DMS53 treated with DMSO at 0.1 percent for 48 hours (cell line): ENCODE measurements around the gene HSD17B2.
A peak's percentile ranks its signal among the peaks of the same experiment; 100 is the strongest.
"Not testable (repeated sequence)": the region's sequence is repeated elsewhere in the genome, so short reads cannot be mapped to it uniquely, and the experiment has no call there.

Source experiments
- DNase-seq: peaks from one replicate; lab custom pipeline; 2025; ENCODE audit not compliant: unreplicated experiment; lab: John Stamatoyannopoulos, UW

HSD17B2 gene

GRCh38 chr16:82074019-82074558 is 39.0 kb downstream of the HSD17B2 start:
- no peak for DNase-seq

GRCh38 chr16:82078125-82078524 is 43.1 kb downstream of the HSD17B2 start:
- no peak for DNase-seq

DNA sequence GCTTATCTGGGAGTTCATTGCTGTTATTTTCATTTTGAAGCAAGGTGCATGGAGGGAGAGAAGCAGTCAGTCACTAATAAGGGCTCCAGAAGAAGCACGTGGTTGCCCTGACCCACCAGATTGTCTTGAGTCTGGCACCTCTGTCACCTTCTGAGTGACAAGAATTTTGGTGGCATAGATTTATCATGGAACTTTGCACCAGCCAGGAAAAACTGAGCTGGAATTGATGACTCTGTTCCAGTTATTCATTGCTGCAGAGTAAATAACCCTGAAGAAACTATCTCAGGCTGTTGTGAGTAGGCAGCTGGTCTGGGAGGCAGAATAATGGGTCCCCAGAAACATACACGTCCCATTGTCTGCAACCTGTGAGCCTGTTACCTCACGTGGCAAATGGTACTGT is 44.8 kb downstream of the HSD17B2 start:
- DNase-seq: no peak

- no peak for DNase-seq
Measured at GRCh38 chr16:82081264-82081663, 46.2 kb downstream of the HSD17B2 start.

DNA sequence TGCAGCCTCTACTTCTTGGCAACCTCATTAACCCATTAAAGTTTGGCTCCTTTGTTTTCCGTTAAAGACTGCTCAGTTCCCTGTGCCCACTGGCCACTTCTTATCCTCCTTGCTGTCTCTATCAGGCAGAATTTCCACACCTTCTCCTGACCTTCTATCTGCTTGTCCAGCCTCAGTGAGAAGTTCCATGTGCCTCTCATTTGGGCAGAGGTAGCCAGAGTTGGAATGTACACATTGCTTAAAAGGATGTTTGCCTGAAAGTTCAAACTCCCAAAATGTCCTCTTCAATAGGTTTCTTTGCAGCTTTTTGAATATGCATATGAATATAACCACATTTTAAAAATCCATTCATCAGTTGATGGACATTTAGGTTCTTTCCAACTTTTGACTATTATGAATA is 47.0 kb downstream of the HSD17B2 start:
- no peak for DNase-seq

DNA sequence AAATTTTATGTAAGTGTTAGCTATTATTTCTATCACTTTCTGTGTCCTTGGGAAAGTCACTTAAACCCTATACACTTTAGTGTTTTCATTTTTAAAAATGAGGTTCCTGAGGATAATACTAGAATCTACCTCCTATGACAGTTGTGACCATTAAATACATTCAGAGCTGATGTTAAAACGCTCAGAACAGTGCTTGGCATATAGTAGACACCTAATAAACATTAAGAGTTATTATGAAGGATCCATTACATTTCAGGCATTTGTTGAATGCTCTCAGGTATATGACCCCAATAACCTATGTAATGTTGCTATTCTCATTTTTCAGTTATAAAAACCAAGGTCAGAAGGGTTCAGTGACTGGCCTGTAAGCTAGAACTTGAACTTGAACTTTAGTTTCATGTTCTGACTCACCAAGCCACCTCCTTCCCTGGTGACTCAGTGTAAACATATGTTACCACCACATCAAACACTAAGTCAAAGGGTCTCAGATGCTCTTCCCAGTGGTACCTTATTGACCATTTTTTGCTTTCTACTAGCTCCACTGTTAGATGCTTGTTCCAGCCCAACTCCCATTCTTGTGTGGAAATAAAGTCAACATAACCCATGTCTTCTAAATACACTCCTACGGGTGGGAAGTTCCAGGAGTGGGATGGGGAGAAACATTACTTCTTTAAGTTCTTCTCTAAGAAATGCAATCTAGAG is 47.6 kb downstream of the HSD17B2 start:
- peak; percentile 30 for DNase-seq

DNA sequence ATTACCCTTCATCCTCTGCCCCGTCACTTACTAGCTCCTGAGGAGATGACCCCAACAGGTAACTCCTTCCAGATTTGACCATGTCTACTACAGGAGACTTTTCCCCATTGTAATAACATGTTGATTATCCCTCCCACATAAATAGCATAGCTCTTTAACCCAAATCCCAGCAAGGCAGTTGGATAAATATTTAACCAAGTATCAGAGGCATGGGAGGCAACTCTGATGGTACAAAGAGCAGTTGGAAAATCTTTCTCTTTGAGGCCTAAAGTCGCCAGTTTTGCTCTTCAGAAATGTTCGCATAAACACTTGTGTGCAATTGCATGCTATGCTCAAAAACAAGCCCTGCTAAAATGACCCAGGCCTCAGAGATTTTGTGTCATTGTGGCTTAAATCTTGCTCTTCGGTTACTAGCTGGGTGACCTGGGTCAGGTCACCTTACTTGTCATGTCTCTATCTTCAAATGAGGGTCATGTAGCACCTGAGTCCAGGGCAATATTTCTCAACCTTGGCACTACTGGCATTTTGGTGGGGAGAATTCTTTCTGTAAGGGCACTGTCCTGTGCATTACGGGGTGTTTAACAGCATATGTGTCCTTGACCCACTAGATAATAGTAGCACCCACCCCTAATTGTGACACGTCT is 48.8 kb downstream of the HSD17B2 start:
- DNase-seq: no peak

DNA sequence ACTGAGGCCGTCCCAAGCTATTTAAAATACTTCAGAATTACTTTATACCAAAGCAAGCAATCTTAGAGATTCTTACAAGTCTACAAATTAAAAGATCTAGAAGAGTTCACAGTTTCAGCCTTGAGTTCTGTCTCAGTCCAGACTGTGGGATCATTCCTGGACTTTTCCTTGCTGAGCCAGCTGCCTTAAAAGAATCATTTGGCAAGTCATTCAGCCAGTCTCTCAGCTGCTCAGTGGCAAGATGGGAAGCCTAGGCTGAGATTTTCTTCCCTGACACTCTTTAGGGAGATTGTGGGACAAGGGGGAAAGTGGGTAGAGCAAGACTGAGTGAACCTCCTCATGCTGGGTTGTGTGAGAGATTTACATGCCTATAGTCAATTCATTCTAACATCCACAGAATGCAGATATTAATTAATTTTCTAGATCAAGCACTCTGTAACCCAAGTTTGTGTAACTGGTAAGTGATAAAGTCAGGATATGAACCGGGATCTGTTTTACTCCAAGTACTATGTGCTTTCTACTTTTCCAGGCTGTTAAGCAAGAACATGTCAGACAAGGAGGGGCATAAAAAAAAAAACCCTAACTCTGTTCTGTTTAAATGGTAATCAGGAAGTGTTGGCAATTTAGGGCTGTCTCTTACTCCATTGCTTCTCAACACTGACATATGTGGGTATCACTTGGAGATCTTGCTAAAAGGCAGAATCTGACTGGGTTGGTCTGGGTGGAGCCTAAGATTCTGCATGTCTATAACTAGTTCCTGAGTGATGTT is 50.1 kb downstream of the HSD17B2 start:
- no peak for DNase-seq

- no peak for DNase-seq
Measured at GRCh38 chr16:82088483-82088882, 53.4 kb downstream of the HSD17B2 start.

DNA sequence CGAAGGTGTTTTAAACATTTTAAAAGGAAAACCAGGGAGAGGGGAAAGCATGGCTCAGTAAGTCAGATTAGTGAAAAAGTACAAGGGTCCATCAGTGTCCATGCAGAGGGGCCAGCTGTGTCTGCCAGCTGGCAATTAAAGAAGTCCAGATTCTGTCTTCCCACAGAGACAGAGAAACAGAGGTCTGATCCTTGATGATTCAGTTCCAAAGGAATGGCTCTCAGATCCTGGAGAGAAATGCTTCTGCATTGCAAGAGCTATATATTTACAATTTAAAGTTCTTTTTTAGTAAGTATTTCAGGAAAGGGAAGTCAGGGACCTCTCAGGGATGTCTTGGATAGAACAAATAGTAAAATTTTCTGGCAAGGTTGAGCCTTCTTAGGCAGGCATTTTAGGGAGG is 56.2 kb downstream of the HSD17B2 start:
- DNase-seq: no peak

DNA sequence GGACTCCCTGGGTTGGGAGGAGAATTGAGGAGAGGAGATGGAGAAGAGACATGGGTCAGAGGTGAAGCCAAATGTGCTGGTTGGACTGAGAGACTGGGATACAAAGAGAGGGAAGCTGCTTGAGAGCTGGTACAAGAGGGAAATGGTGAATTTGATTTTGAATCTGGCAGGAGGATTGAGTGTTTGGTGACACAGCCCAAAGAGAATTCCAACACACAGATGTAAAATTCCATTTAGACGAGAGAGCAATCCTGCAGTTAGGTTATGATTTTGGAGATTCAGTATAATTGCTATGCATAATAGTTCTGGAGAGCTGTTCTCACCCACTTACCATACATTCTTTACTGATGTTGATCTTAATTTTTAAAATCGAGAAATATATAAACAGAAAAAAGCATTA is 57.7 kb downstream of the HSD17B2 start:
- DNase-seq: no peak

GRCh38 chr16:82093666-82094300 is 58.7 kb downstream of the HSD17B2 start:
- no peak for DNase-seq

- DNase-seq: no peak
Measured at GRCh38 chr16:82094942-82095540, 60.0 kb downstream of the HSD17B2 start.

DNA sequence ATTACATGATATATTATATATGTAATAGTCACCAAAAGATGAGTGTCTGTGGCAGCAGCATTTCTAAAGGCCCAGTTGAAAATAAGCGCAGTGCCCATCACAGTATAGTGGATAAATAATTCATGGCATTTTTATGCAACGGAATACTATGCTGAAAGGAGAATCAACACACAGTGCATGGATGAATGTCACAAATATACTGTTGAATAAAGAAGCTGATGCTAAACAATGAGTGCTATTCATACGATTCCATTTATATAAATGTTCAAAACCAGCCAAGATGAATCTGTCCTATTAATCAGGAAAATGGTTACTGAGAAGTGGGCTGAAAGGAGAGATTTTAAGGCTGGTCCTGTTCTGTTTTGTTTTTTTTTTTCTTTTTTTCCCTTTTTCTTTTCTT is 61.6 kb downstream of the HSD17B2 start:
- no peak for DNase-seq

DNA sequence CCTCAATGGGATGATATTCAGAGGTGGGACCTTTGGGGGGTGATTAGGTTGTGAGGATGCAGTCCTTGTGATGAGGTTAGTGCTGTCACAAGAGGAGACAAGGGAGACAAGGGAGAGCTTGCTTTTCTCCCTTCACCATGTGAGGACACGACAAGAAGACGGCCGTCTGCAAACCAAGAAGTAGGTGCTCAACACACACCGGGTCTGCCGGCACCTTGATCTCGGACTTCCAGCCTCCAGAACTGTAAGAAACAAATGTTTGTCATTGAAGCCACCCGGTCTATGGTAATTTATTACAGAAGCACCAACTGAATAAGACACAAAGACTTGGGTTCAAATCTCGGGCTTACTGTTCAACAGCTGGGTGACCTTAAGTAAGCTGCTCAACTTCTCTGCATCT is 70.1 kb downstream of the HSD17B2 start:
- no peak for DNase-seq

DNA sequence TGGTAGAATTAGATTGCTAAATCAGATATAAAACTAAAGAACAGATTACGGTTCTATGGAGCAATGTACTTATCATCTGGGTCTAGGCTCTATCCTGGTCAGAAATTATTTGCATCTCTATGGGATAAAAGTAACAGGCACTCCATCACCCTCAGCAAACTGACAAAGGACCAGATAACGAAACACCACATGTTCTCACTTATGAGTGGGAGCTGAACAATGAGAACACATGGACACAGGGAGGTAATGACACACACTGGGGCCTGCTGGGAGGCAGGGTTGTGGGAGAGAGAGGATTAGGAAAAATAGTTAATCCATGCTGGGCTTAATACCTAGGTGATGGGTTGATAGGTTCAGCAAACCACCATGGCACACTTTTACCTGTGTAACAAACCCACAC is 73.0 kb downstream of the HSD17B2 start:
- DNase-seq: no peak

DNA sequence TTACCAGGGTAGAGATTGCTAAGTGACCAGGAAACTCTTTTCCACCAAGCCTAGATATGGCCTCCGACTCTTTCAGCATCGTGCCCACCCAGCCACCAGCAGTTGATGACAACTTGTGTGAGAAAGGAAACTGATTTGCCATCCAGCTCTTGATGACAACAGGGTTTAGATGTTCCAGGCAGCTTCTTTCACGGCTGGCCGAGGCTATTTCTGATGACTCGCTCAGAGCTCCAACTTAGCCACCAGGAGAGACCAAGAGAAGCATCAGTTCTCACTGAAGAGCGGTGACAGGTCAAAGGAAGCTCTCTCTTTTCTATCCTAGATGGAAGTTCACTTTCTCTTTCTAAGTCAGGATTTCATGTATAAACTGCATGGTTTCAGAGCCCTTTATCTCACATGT is 73.7 kb downstream of the HSD17B2 start:
- no peak for DNase-seq

DNA sequence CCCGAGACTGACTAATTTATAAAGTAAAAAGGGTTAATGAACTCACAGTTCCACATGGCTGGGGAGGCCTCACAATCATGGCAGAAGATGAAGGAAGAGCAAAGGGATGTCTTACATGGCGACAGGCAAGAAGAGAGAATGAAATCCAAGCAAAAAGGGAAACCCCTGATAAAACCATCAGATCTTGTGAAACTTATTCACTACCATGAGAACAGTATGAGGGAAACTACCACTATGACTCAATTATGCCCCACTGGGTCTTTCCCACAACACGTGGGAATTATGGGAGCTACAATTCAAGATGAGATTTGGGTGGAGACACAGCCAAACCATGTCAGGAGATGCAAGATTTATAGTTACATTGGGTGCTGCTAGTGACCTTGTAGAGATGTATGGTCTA is 74.2 kb downstream of the HSD17B2 start:
- DNase-seq: not testable (repeated sequence)

DNA sequence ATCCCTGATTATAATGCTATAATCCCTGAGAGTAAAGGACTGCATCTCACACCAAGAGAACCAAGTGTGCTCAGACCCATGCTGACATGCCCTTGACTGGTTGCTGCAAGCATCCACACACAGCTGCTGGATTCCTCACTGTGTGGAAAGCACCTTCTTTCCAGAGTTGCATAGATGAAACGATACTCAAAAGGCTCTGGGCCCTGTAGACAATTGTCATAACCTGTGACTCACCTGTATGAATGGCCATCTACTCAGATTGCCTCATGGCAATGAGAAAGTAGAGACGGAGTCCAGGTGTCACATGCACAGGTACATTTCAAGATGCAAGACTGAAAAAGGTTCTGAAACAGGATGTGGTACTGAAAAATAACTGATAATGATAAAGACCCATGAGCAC is 76.9 kb downstream of the HSD17B2 start:
- DNase-seq: peak; percentile 3

GRCh38 chr16:82113741-82114140 is 78.7 kb downstream of the HSD17B2 start:
- no peak for DNase-seq

GRCh38 chr16:82116535-82116934 is 81.5 kb downstream of the HSD17B2 start:
- DNase-seq: no peak
